GM23338 (cell line): Measurements from ENCODE around the gene ATP5IF1. TPM values are rescaled to one million over a fixed set of nuclear protein-coding genes. Genes with fewer than 3 reads are reported as not detected.

Experiments used
- ATAC-seq: fragments of 200-7000 bp; cut with Tn5 transposase; 3 replicates; pipeline ENCODE4 v1.9.1; 2020
- DNase-seq: peaks from one replicate; pipeline ENCODE4 v3.0.0-alpha.2; 2015; ENCODE audit warnings: low spot score
- H2AFZ ChIP-seq: fragments of 200-600 bp; sonication (generic); 2 replicates; pipeline ENCODE4 v1.8.0; 2016; ENCODE audit warnings: antibody characterized with exemption, mild to moderate bottlenecking, moderate library complexity
- H3F3A ChIP-seq: fragments of 200-600 bp; sonication (generic); replicated peaks from 2 replicates; pipeline ENCODE4 v1.8.0; 2017; ENCODE audit warnings: antibody characterized with exemption, mixed run types, low read depth
- H3K27ac ChIP-seq: fragments of 200-600 bp; sonication (generic); 2 replicates; pipeline ENCODE4 v1.6.1; 2016; ENCODE audit warnings: low read depth
- H3K27me3 ChIP-seq: fragments of 200-600 bp; sonication (generic); 2 replicates; pipeline ENCODE4 v1.8.0; 2016; ENCODE audit warnings: mild to moderate bottlenecking, mixed run types, moderate library complexity; ENCODE audit not compliant: insufficient read depth
- H3K36me3 ChIP-seq: fragments of 200-600 bp; sonication (generic); 2 replicates; pipeline ENCODE4 v1.8.0; 2016; ENCODE audit warnings: mild to moderate bottlenecking; ENCODE audit not compliant: insufficient read depth
- H3K4me1 ChIP-seq: fragments of 200-600 bp; sonication (generic); 2 replicates; pipeline ENCODE4 v1.8.0; 2016; ENCODE audit warnings: mild to moderate bottlenecking, moderate library complexity; ENCODE audit not compliant: insufficient read depth
- H3K4me2 ChIP-seq: fragments of 200-600 bp; sonication (generic); 2 replicates; pipeline ENCODE4 v1.7.1; 2017; ENCODE audit warnings: mixed run types
- H3K4me3 ChIP-seq: fragments of 200-600 bp; sonication (generic); 2 replicates; pipeline ENCODE4 v1.6.1; 2016; ENCODE audit warnings: mixed run types
- H3K79me2 ChIP-seq: fragments of 200-600 bp; sonication (generic); replicated peaks from 2 replicates; pipeline ENCODE4 v1.8.0; 2017; ENCODE audit warnings: mild to moderate bottlenecking; ENCODE audit not compliant: insufficient read depth
- H3K9me2 ChIP-seq: fragments of 200-600 bp; sonication (generic); 2 replicates; pipeline ENCODE4 v1.8.0; 2017; ENCODE audit not compliant: insufficient read depth
- H4K20me1 ChIP-seq: fragments of 200-600 bp; sonication (generic); replicated peaks from 2 replicates; pipeline ENCODE4 v1.8.0; 2017; ENCODE audit warnings: mild to moderate bottlenecking; ENCODE audit not compliant: insufficient read depth
- H3K27ac Mint-ChIP-seq: 2 replicates; pipeline ENCODE4 v1.8.0; 2020; ENCODE audit warnings: inconsistent platforms, mild to moderate bottlenecking, moderate library complexity, mixed read lengths
- H3K27me3 Mint-ChIP-seq: 3 replicates; pipeline ENCODE4 v1.8.0; 2022; ENCODE audit warnings: low read depth, mild to moderate bottlenecking, moderate library complexity, mixed read lengths, inconsistent platforms; ENCODE audit not compliant: insufficient read depth, poor library complexity
- H3K36me3 Mint-ChIP-seq: 3 replicates; pipeline ENCODE4 v1.8.0; 2021; ENCODE audit warnings: low read depth, mild to moderate bottlenecking, inconsistent platforms, moderate library complexity, mixed read lengths
- H3K4me1 Mint-ChIP-seq: 3 replicates; pipeline ENCODE4 v1.8.0; 2020; ENCODE audit warnings: mild to moderate bottlenecking, inconsistent platforms, mixed read lengths
- H3K4me3 Mint-ChIP-seq: 3 replicates; pipeline ENCODE4 v1.8.0; 2021; ENCODE audit warnings: moderate library complexity, mild to moderate bottlenecking, inconsistent platforms, mixed read lengths
- H3K9me3 Mint-ChIP-seq: 3 replicates; pipeline ENCODE4 v1.8.0; 2020; ENCODE audit warnings: moderate library complexity, mild to moderate bottlenecking, inconsistent platforms, mixed read lengths
- ETS1 ChIP-seq: IDR thresholded peaks from 2 replicates; pipeline ENCODE4 v1.6.1; 2016; ENCODE audit warnings: antibody characterized with exemption
- EZH2phosphoT487 ChIP-seq: fragments of 200-600 bp; sonication (generic); IDR thresholded peaks from one replicate; pipeline ENCODE4 v1.8.1; 2018; ENCODE audit warnings: antibody characterized with exemption; ENCODE audit not compliant: unreplicated experiment
- ZNF114 ChIP-seq: fragments of 250-450 bp; sonication (Bioruptor Pico); IDR thresholded peaks from 2 replicates; pipeline ENCODE4 v1.5.0; 2020; ENCODE audit warnings: mild to moderate bottlenecking, moderate library complexity
- ZNF331 ChIP-seq: fragments of 250-450 bp; sonication (Bioruptor Pico); IDR thresholded peaks from 2 replicates; pipeline ENCODE4 v1.5.0; 2020; ENCODE audit warnings: low read depth, mild to moderate bottlenecking, moderate library complexity
- polyA plus RNA-seq: library from polyadenylated mRNA; unstranded; fragments of >200 nt; fragmentation: Nextera tagmentation; extraction: Ambion mirVana; gene quantifications from 2 replicates; pipeline ENCODE4 v1.2.1, GENCODE V29; 2016
- total RNA-seq: library from RNA; depleted of rRNA; stranded (reverse); fragments of >200 nt; shearing (Covaris generic); gene quantifications from 2 replicates; pipeline ENCODE4 v1.2.3, GENCODE V29; 2014
- TF ChIP-seq, protein P1 (sequence below): fragments of 250-450 bp; sonication (Bioruptor Pico); IDR thresholded peaks from 2 replicates; pipeline ENCODE4 v1.5.0; 2020; ENCODE audit warnings: mild to moderate bottlenecking, moderate library complexity

Gene ATP5IF1
- total and polyA plus RNA-seq, 2 experiments from 2014 or later: 230 to 1,325 TPM

- H3K4me2 ChIP-seq: no peak overlapping the region
- Mint-ChIP-seq H3K4me1 (peaks cover 2% of the 10 kb centered on the region; the same call in 2 of the 3 replicates), H3K27ac (no peak overlapping the region), H3K4me3 (no peak overlapping the region), H3K36me3 (peaks cover 83% of the 10 kb centered on the region), H3K9me3 (no peaks in the 10 kb centered on the region), H3K27me3 (no peaks in the 10 kb centered on the region)
- no peak for DNase-seq
- H3K27ac ChIP-seq: no peak overlapping the region
- no peaks in the 10 kb centered on the region for H3K4me1 ChIP-seq
- H2AFZ ChIP-seq: no peak overlapping the region
- H3K4me3 ChIP-seq: no peak overlapping the region
- no peaks in the 10 kb centered on the region for H3F3A ChIP-seq
- H3K27me3 ChIP-seq: no peaks in the 10 kb centered on the region
- no peak for TF ChIP-seq ZNF331 (CRISPR knock-in tag)
- TF ChIP-seq, protein P1, sequence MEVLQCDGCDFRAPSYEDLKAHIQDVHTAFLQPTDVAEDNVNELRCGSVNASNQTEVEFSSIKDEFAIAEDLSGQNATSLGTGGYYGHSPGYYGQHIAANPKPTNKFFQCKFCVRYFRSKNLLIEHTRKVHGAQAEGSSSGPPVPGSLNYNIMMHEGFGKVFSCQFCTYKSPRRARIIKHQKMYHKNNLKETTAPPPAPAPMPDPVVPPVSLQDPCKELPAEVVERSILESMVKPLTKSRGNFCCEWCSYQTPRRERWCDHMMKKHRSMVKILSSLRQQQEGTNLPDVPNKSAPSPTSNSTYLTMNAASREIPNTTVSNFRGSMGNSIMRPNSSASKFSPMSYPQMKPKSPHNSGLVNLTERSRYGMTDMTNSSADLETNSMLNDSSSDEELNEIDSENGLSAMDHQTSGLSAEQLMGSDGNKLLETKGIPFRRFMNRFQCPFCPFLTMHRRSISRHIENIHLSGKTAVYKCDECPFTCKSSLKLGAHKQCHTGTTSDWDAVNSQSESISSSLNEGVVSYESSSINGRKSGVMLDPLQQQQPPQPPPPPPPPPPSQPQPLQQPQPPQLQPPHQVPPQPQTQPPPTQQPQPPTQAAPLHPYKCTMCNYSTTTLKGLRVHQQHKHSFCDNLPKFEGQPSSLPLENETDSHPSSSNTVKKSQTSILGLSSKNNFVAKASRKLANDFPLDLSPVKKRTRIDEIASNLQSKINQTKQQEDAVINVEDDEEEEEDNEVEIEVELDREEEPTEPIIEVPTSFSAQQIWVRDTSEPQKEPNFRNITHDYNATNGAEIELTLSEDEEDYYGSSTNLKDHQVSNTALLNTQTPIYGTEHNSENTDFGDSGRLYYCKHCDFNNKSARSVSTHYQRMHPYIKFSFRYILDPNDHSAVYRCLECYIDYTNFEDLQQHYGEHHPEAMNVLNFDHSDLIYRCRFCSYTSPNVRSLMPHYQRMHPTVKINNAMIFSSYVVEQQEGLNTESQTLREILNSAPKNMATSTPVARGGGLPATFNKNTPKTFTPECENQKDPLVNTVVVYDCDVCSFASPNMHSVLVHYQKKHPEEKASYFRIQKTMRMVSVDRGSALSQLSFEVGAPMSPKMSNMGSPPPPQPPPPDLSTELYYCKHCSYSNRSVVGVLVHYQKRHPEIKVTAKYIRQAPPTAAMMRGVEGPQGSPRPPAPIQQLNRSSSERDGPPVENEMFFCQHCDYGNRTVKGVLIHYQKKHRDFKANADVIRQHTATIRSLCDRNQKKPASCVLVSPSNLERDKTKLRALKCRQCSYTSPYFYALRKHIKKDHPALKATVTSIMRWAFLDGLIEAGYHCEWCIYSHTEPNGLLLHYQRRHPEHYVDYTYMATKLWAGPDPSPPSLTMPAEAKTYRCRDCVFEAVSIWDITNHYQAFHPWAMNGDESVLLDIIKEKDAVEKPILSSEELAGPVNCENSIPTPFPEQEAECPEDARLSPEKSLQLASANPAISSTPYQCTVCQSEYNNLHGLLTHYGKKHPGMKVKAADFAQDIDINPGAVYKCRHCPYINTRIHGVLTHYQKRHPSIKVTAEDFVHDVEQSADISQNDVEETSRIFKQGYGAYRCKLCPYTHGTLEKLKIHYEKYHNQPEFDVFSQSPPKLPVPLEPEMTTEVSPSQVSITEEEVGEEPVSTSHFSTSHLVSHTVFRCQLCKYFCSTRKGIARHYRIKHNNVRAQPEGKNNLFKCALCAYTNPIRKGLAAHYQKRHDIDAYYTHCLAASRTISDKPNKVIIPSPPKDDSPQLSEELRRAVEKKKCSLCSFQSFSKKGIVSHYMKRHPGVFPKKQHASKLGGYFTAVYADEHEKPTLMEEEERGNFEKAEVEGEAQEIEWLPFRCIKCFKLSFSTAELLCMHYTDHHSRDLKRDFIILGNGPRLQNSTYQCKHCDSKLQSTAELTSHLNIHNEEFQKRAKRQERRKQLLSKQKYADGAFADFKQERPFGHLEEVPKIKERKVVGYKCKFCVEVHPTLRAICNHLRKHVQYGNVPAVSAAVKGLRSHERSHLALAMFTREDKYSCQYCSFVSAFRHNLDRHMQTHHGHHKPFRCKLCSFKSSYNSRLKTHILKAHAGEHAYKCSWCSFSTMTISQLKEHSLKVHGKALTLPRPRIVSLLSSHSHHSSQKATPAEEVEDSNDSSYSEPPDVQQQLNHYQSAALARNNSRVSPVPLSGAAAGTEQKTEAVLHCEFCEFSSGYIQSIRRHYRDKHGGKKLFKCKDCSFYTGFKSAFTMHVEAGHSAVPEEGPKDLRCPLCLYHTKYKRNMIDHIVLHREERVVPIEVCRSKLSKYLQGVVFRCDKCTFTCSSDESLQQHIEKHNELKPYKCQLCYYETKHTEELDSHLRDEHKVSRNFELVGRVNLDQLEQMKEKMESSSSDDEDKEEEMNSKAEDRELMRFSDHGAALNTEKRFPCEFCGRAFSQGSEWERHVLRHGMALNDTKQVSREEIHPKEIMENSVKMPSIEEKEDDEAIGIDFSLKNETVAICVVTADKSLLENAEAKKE (CRISPR knock-in tag): no peak
- TF ChIP-seq EZH2phosphoT487: no peak
- no peak for TF ChIP-seq ZNF114 (CRISPR knock-in tag)
- ATAC-seq: no peak
- H3K79me2 ChIP-seq: peaks cover 33% of the 10 kb centered on the region
- H4K20me1 ChIP-seq: peaks cover 30% of the 10 kb centered on the region
- H3K36me3 ChIP-seq: peaks cover 57% of the 10 kb centered on the region
- no peaks in the 10 kb centered on the region for H3K9me2 ChIP-seq
Observed at GRCh38 chr1:28273216-28273860, 37.4 kb downstream of the ATP5IF1 start.

- Mint-ChIP-seq H3K36me3 (peaks cover 91% of the 10 kb centered on the region), H3K27ac (no peak overlapping the region), H3K9me3 (no peaks in the 10 kb centered on the region), H3K4me3 (no peak overlapping the region), H3K27me3 (peaks cover 6% of the 10 kb centered on the region), H3K4me1 (no peaks in the 10 kb centered on the region)
- H3F3A ChIP-seq: no peaks in the 10 kb centered on the region
- H3K4me1 ChIP-seq: no peaks in the 10 kb centered on the region
- H3K4me3 ChIP-seq: no peak overlapping the region
- 0 out of 2 replicates have a peak, but pooled peaks cover 3% of the 10 kb centered on the region for H3K79me2 ChIP-seq
- no peak overlapping the region for H2AFZ ChIP-seq
- peaks cover 55% of the 10 kb centered on the region for H3K36me3 ChIP-seq
- no peak for DNase-seq
- no peak for ATAC-seq
- peaks cover 20% of the 10 kb centered on the region; the same call in 1 of the 2 replicates for H4K20me1 ChIP-seq
- no peak overlapping the region for H3K27ac ChIP-seq
- no peaks in the 10 kb centered on the region for H3K27me3 ChIP-seq
- H3K9me2 ChIP-seq: no peaks in the 10 kb centered on the region
- H3K4me2 ChIP-seq: no peak overlapping the region
- TF ChIP-seq ETS1: no peak
Observed at GRCh38 chr1:28278763-28279162, 42.8 kb downstream of the ATP5IF1 start.
